Activated CD4-positive, alpha-beta T cell treated with anti-CD3 and anti-CD28 coated beads, Interleukin-2, amount 10 ng/mL, durations not matched to agents 7 days and 5 days (primary cell): ENCODE results near the gene ANKRD37. TPM values are rescaled to one million over a fixed set of nuclear protein-coding genes. Genes with fewer than 3 reads are reported as not detected.

ENCODE experiments used
- CTCF ChIA-PET: fragments of 350-600 bp; sonication (Branson Sonifier 250); formaldehyde crosslinking; loops from one replicate; lab custom pipeline; 2021; ENCODE audit warnings: antibody characterized with exemption; lab: Charles Lee
- POLR2A ChIA-PET: fragments of 350-600 bp; sonication (Branson Sonifier 250); formaldehyde crosslinking; loops from one replicate; lab custom pipeline; 2021; ENCODE audit warnings: antibody characterized with exemption; lab: Charles Lee
- DNase-seq: peaks from one replicate; pipeline ENCODE4 v3.0.0-alpha.2; 2020
- H3K27ac Mint-ChIP-seq: one replicate; pipeline ENCODE4 v1.8.0; 2021; ENCODE audit warnings: mild to moderate bottlenecking, moderate library complexity, mixed read lengths
- H3K27me3 Mint-ChIP-seq: one replicate; pipeline ENCODE4 v1.8.0; 2021; ENCODE audit warnings: mixed read lengths
- H3K36me3 Mint-ChIP-seq: one replicate; pipeline ENCODE4 v1.8.0; 2021; ENCODE audit warnings: low read depth, mixed read lengths
- H3K4me1 Mint-ChIP-seq: one replicate; pipeline ENCODE4 v1.8.0; 2021; ENCODE audit warnings: mixed read lengths
- H3K4me3 Mint-ChIP-seq: one replicate; pipeline ENCODE4 v1.8.0; 2021; ENCODE audit warnings: mild to moderate bottlenecking, moderate library complexity, mixed read lengths
- H3K9me3 Mint-ChIP-seq: one replicate; pipeline ENCODE4 v1.8.0; 2021; ENCODE audit warnings: mixed read lengths
- total RNA-seq, 2 experiments: library from RNA; stranded (reverse); gene quantifications; one replicate each; pipeline ENCODE4 v1.2.3, GENCODE V29; 2021

ANKRD37 gene
- total RNA-seq, 2 experiments from 2014 or later = 12.0 to 12.8 TPM

DNA sequence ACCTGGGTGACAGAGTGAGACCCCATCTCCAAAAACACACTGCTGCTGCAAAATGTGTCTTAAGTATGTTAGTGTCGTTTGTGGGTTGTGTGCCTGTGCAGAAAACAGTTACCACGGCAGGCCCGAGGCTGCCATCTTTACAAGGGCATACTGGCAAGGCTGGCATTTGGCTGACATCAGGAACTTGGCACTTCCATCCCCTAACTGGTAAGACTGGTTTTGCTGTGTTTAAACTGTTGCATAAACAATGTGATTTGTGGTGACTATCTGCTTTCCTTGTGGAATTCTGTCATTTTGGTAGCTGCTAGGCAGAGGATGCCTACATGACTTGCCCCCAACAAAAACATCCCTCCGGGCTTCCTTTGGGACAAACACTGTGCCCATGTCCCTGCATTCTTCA is 13.2 kb upstream of the ANKRD37 start:
- Mint-ChIP-seq H3K27me3 (peaks cover 4% of the 10 kb centered on the region), H3K4me1 (peaks cover 24% of the 10 kb centered on the region), H3K36me3 (peaks cover 6% of the 10 kb centered on the region), H3K27ac (no peak overlapping the region), H3K4me3 (no peak overlapping the region), H3K9me3 (peaks cover 9% of the 10 kb centered on the region)
- ChIA-PET POLR2A (no interaction called here), CTCF (interaction anchor here (1.8 kb wide), 1 partner anchor 11 kb away, joined by 6 read pairs; no protein-coding TSS in a partner anchor)
- no peak for DNase-seq

- DNase-seq = no peak
- Mint-ChIP-seq H3K27me3 (peaks cover 4% of the 10 kb centered on the region), H3K27ac (no peak overlapping the region), H3K4me1 (peaks cover 24% of the 10 kb centered on the region), H3K4me3 (no peak overlapping the region), H3K9me3 (peaks cover 9% of the 10 kb centered on the region), H3K36me3 (peaks cover 6% of the 10 kb centered on the region)
- CTCF ChIA-PET = interaction anchor here (1.8 kb wide), 1 partner anchor 10 kb away, joined by 6 read pairs; no protein-coding TSS in a partner anchor
- POLR2A ChIA-PET = no interaction called here
These were observed 12.6 kb upstream of the ANKRD37 start for GRCh38 chr4:185384061-185384460.

DNA sequence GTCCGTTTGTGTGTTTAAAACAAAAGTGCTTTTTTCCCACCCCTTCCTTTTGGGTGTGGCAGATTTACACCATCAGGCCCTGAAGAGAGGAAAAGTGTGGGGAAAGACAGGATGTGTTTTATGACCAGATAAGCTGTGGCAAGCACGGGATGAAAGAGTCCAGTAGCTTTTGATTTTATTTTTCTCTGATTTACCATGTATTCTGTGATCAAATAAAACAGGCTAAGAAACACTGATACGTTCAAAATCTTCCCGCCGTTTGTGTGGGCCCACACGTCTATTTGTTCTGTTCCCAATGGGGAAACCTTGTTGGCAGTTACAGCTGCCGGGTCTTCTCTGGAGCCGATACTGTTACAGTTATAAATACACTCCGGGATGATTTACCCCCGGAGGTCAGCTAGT is 11.7 kb upstream of the ANKRD37 start:
- peaks cover 6% of the 10 kb centered on the region for H3K36me3 Mint-ChIP-seq
- H3K27ac Mint-ChIP-seq = peak overlapping the region; percentile 72
- peaks cover 9% of the 10 kb centered on the region for H3K9me3 Mint-ChIP-seq
- peaks cover 4% of the 10 kb centered on the region for H3K27me3 Mint-ChIP-seq
- no peak for DNase-seq
- CTCF ChIA-PET = no interaction called here
- peaks cover 24% of the 10 kb centered on the region for H3K4me1 Mint-ChIP-seq
- POLR2A ChIA-PET = no interaction called here
- H3K4me3 Mint-ChIP-seq = peak overlapping the region; percentile 10

DNA sequence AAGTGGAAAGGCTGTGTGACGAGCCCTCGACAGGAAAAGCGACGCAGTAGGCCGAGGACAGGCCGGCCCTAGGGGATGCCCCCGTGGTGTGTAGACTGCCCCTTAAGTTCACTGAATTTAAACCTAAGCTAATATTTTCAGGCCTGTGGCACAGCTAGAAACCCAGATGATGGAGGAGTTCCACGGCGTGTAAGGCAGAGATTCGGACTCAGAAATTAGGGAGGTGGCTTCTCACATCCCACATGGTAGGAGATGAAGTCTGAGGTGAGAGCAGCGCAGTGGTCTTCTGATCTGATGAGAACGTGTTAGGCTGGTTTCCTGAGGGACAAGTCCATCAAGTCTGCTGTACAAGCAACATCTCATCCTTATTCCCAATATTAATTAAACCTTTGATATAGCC is 8.7 kb upstream of the ANKRD37 start:
- no peak overlapping the region for H3K27ac Mint-ChIP-seq

GRCh38 chr4:185390941-185391340 is 5.7 kb upstream of the ANKRD37 start:
- no peak overlapping the region for H3K27ac Mint-ChIP-seq
- no peaks in the 10 kb centered on the region for H3K9me3 Mint-ChIP-seq
- peaks cover 17% of the 10 kb centered on the region for H3K4me1 Mint-ChIP-seq
- ChIA-PET CTCF (no interaction called here), POLR2A (no interaction called here)
- H3K36me3 Mint-ChIP-seq = peaks cover 2% of the 10 kb centered on the region
- DNase-seq = no peak
- no peaks in the 10 kb centered on the region for H3K27me3 Mint-ChIP-seq
- H3K4me3 Mint-ChIP-seq = no peak overlapping the region

More for the DNA sequence above, 8.7 kb upstream of the ANKRD37 start:
- Mint-ChIP-seq H3K4me3 (no peak overlapping the region), H3K9me3 (no peaks in the 10 kb centered on the region), H3K4me1 (peaks cover 25% of the 10 kb centered on the region), H3K36me3 (peaks cover 5% of the 10 kb centered on the region), H3K27me3 (peaks cover 2% of the 10 kb centered on the region)
- ChIA-PET POLR2A (no interaction called here), CTCF (no interaction called here)
- DNase-seq = no peak

DNA sequence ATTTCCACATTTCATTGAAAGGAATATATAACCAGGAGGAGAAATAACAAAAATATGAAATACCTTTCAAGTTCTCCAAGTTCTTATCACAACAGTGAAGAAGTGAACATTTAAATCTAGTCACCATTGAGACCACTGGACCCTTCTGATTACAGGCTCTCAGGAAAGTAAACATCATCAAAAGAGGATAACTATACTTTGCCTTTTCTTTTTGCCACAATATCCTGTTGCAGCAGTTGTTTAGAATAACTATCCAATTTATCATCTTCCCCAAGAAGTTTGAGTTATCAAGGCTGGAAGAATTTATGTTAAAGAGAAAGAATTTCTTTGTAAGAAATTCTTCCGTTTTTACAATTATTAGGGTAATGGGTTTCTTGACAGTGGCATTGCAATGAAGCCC is 4.5 kb upstream of the ANKRD37 start:
- Mint-ChIP-seq H3K4me3 (no peak overlapping the region), H3K27ac (no peak overlapping the region), H3K36me3 (peaks cover 2% of the 10 kb centered on the region), H3K4me1 (peaks cover 20% of the 10 kb centered on the region), H3K27me3 (no peaks in the 10 kb centered on the region), H3K9me3 (no peaks in the 10 kb centered on the region)
- no peak for DNase-seq
- ChIA-PET POLR2A (no interaction called here), CTCF (no interaction called here)

DNA sequence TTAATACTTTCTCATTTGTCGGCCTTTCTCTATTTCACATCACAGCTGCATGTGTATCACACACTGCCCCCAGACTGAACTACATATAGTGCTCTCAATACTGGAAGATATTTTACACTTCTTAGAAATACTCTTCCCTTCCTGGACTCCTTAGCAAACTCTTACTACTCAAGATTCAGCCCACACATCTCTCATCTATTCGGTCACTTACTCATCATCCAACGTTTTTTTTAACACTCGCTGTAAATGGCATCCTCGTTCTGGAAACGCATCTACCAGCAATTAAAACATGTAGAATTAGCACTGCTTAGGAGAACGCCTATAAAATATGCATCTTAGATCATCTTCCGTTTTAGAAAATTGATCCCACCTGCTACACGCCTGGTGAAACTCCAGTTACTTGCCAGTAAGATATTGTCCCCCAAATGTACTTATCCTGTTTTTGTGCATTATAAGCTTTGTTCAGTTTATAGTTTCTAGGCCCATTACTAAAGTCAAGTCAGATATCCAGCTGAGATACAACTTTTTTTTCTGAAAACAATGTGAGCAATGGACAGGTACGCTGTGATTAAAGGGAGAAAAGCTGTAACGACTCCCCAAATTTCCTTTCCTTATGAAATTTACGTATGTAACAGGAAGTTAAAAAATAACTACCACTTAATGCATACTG is 1.9 kb upstream of the ANKRD37 start:
- H3K9me3 Mint-ChIP-seq = no peaks in the 10 kb centered on the region
- ChIA-PET POLR2A (no interaction called here), CTCF (interaction anchor here (1.3 kb wide), 3 partner anchors 11 to 162 kb away, joined by 3 to 6 read pairs (median 5); no protein-coding TSS in a partner anchor)
- no peak for DNase-seq
- H3K27ac Mint-ChIP-seq = peak overlapping the region; percentile 97
- H3K4me3 Mint-ChIP-seq = peak overlapping the region; percentile 83
- peaks cover 15% of the 10 kb centered on the region for H3K36me3 Mint-ChIP-seq
- no peaks in the 10 kb centered on the region for H3K27me3 Mint-ChIP-seq
- peaks cover 44% of the 10 kb centered on the region for H3K4me1 Mint-ChIP-seq

DNA sequence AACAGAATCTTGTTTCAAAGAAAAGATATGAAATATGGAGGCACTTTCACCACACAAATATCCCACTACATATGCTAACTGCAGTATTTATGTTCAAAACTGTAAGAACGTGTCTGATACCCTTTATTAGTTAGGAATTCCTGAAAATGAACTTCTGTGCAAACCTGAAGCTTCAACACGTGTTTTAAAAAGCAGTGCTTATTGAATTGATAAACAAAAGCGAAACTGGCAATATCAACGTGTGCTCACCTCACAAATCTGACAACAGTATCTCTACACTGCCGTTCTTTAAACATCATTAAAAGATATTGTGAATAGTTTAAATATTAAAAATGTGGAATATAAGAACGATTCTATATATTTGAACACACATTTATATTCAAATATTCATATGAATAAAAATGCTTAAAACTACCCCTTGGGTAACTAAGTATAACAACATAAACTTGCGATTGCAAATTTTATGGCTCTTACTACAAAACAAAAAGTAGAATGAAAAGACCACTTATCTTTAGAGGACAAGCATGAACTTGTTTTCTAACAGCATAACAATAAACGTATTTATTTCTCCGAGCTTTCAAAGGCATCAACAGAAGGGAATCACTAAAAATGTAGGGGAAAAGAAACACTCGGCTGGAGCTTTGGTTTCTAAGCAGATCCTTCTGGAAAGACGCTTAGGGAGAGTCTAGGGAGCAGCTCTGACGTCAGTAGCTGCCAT is 1.2 kb upstream of the ANKRD37 start, which contains the start of gene LRP2BP:
TSS of gene LRP2BP (minus strand) at position 687 of the 718 bp plus-strand sequence. CDS start 17,738 bp downstream, outside the sequence.
- Mint-ChIP-seq H3K36me3 (peaks cover 21% of the 10 kb centered on the region), H3K27ac (peak within 1 kb of the TSS; percentile 97), H3K27me3 (no peaks in the 10 kb centered on the region), H3K4me1 (peaks cover 49% of the 10 kb centered on the region), H3K9me3 (no peaks in the 10 kb centered on the region), H3K4me3 (peak within 1 kb of the TSS; percentile 83)
- POLR2A ChIA-PET = interaction anchor here (0.6 to 1.2 kb wide), 2 partner anchors 30 to 191 kb away, joined by 3 to 7 read pairs; partner anchors contain the start of gene UFSP2
- CTCF ChIA-PET = interaction anchor here (1.3 to 2.0 kb wide), 5 partner anchors 10 to 182 kb away, joined by 3 to 9 read pairs (median 5); partner anchors contain the start of gene UFSP2
- no peak for DNase-seq

- H3K27me3 Mint-ChIP-seq = no peaks in the 10 kb centered on the region
- POLR2A ChIA-PET = interaction anchor here (0.6 to 1.2 kb wide), 3 partner anchors 29 to 1887 kb away, joined by 3 to 7 read pairs (median 3); partner anchors contain the start of gene UFSP2
These were observed 501 bp upstream of the ANKRD37 start for GRCh38 chr4:185395956-185396723.

DNA sequence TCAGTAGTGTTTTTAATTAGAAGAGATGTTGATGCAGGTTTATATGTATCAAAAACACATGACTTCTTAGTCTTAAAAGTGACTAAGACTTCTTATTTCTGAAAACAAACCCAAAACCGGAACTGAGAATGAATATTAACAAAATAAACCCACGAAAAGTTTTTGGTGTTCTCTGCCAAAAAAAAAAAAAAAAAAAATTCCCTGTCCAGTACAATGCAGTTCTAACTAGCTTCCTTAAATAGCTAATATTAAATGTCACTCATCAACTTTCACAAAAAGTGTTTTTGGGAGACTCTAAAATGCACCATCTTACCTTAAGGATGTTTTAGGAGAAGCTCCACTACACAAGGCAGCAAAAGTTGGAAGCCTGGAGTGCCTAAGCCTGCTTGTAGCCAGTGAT is 2.0 kb downstream of the ANKRD37 start:
- no peaks in the 10 kb centered on the region for H3K27me3 Mint-ChIP-seq
- H3K4me3 Mint-ChIP-seq = no peak overlapping the region
- DNase-seq = no peak
- no peak overlapping the region for H3K27ac Mint-ChIP-seq
- no peaks in the 10 kb centered on the region for H3K9me3 Mint-ChIP-seq
- H3K4me1 Mint-ChIP-seq = peaks cover 51% of the 10 kb centered on the region
- ChIA-PET CTCF (interaction anchor here (1.0 kb wide), 1 partner anchor 9 kb away, joined by 4 read pairs; no protein-coding TSS in a partner anchor), POLR2A (no interaction called here)
- H3K36me3 Mint-ChIP-seq = peaks cover 37% of the 10 kb centered on the region

More at GRCh38 chr4:185395956-185396723, 501 bp upstream of the ANKRD37 start:
- H3K4me3 Mint-ChIP-seq = peak overlapping the region; percentile 83
- H3K36me3 Mint-ChIP-seq = peaks cover 27% of the 10 kb centered on the region
- peak overlapping the region; percentile 97 for H3K27ac Mint-ChIP-seq
- CTCF ChIA-PET = interaction anchor here (1.2 to 2.0 kb wide), 6 partner anchors 9 to 183 kb away, joined by 3 to 9 read pairs (median 4); partner anchors contain the start of gene UFSP2
- no peaks in the 10 kb centered on the region for H3K9me3 Mint-ChIP-seq
- DNase-seq = peak; percentile 94
- H3K4me1 Mint-ChIP-seq = peaks cover 51% of the 10 kb centered on the region

DNA sequence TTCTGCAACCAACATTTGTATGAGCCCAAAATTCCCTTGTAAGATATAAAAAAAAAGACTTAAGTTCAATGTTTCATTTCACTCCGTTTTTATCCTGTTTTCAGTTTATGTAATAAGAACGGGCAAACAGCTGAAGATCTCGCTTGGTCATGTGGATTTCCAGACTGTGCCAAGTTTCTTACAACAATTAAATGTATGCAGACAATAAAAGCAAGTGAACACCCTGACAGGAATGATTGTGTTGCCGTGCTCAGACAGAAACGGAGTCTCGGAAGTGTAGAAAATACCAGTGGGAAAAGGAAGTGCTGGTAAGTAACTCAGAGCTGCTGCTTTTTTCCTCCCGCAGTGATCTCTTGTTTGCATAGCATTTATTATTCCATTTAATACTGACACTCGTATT is 2.8 kb downstream of the ANKRD37 start:
- ChIA-PET CTCF (interaction anchor here (1.0 kb wide), 1 partner anchor 10 kb away, joined by 4 read pairs; no protein-coding TSS in a partner anchor), POLR2A (no interaction called here)
- Mint-ChIP-seq H3K36me3 (peaks cover 39% of the 10 kb centered on the region), H3K27ac (no peak overlapping the region), H3K9me3 (no peaks in the 10 kb centered on the region), H3K4me3 (no peak overlapping the region), H3K27me3 (no peaks in the 10 kb centered on the region), H3K4me1 (peaks cover 45% of the 10 kb centered on the region)
- DNase-seq = no peak

DNA sequence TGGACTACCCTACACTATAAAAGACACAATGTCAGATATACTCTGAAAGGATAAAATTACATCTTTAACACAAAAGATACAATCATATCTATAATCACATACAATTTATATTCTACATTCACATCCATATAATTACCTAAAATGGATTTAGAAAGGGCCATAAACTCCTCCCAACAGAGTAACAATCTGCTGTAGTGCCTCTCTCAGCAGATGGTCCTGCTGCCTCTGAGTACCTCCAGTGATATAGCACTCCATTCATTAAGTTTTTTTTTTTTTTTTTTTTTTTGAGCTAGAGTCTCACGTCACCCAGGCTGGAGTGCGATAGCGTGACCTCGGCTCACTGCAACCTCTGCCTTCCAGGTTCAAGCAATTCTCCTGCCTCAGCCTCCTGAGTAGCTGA is 7.4 kb downstream of the ANKRD37 start:
- H3K9me3 Mint-ChIP-seq = no peaks in the 10 kb centered on the region
- ChIA-PET POLR2A (no interaction called here), CTCF (interaction anchor here (1.6 kb wide), 1 partner anchor 7 kb away, joined by 6 read pairs; the partner anchor contains the start of gene ANKRD37)
- H3K4me3 Mint-ChIP-seq = no peak overlapping the region
- peaks cover 43% of the 10 kb centered on the region for H3K36me3 Mint-ChIP-seq
- no peak overlapping the region for H3K27ac Mint-ChIP-seq
- DNase-seq = no peak
- H3K27me3 Mint-ChIP-seq = no peaks in the 10 kb centered on the region
- peaks cover 16% of the 10 kb centered on the region for H3K4me1 Mint-ChIP-seq
